Measurements from ENCODE around the gene ACCSL. TPM values are rescaled to one million over a fixed set of nuclear protein-coding genes. Genes with fewer than 3 reads are reported as not detected.
A peak's percentile ranks its signal among the peaks of the same experiment; 100 is the strongest.

The ACCSL gene
- total RNA-seq (2014; rRNA removed; shearing (Covaris generic)), result not detected in 2 replicates

DNA sequence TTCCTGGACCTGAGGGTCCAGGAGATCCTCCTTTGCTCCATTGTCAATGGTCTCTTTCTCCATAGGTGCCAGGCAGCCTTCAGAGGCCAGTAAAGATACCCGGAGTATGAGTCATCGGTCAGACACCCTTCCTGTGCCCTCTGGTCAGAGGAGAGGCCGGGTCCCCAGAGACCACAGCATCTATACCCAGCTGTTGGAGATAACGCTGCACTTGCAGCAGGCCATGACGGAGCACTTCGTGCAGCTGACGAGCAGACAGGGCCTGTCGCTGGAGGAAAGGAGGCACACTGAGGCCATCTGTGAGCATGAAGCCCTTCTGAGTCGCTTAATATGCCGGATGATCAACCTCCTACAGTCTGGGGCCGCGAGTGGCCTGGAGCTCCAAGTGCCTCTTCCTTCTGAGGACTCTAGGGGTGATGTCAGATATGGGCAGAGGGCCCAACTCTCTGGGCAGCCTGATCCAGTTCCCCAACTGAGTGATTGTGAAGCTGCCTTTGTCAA lies at the start of gene ACCSL:
TSS of gene ACCSL (plus strand) at position 51 of the 501 bp plus-strand sequence. CDS start at position 107, 56 bp downstream.
- no peak for DNase-seq (ENCODE audit: low spot score)

DNA sequence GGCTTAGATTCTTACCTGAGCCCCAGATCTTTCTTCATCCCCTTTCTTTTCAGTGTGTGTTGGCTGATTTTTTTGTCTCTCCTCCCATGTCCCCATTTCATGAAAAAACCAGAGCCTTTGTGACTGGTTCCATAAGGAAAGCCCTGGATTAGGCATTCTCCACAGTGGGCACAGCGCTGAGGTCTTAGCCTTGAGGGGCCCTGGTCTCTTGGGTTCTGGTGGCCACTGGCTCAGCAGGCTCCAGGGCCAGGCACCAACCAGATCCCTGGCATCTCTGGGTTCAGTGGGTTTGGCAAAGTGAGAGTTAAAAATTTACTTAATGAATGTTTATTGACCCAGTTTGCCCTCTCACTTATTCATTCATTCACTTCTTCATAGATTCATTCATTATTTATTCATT lies 49.5 kb upstream of the ACCSL start:
- no peak for DNase-seq (ENCODE audit: low spot score)

DNA sequence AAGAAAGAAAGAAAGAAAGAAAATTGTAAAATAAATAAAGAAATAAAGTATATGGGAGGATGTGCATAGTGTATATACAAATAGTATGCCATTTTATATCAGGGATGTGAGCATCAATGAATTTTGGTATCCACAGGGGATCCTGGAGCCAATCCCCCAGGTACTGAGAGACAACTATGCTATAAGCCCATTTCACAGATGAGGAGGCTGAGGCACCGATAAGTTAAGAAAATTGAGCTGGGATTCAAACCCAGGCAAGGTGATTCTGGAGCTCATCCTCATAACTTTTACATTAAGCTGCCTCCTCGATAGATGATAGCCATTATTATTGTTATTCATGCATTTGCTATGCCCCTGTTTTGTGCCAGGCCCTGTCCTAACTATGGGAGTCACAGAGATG lies 47.0 kb upstream of the ACCSL start:
- no peak for DNase-seq (ENCODE audit: low spot score)

DNA sequence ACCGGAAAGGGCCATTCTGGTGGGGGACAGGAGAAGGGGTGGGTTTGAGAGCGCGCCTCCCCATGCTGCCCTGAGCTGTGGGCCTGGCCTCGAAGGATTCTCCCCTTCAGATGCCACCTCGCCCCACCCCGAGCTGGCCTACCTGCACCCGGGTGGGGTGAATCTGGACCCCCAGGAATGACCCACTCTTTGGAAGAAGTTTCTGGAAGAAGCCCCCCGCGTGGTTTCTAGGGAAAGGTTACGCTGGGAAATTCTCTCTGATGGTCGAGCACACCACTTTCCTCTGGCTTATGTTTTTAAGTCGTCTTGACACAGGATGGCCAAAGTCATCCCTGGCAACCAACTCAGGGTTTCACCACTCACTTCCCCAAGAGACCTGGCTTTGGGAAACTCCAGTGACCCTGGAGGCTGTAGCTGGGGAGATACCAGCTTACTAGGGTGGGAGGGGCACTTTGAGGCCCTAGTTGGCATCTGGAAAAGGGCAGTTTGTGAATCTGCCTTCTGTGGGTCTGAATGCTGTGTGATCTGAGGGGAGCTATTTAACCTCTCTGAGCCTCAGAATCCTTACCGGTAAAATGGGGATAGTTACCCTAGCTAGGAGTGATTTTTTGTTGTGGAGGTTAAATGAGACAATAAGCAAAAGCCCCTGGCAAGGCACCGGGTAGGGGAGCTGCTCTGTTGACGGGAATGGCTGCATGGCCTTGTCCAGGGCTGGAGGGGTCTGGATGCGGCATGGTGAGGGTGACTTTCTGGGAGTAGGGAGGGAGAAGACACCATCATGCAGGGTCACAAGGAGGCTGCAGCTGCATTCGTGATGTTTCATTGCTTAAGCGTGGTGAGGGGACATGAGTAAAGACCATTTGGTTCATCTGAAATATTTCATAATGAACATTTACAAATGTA lies 45.3 kb upstream of the ACCSL start:
- no peak for DNase-seq (ENCODE audit: low spot score)

DNA sequence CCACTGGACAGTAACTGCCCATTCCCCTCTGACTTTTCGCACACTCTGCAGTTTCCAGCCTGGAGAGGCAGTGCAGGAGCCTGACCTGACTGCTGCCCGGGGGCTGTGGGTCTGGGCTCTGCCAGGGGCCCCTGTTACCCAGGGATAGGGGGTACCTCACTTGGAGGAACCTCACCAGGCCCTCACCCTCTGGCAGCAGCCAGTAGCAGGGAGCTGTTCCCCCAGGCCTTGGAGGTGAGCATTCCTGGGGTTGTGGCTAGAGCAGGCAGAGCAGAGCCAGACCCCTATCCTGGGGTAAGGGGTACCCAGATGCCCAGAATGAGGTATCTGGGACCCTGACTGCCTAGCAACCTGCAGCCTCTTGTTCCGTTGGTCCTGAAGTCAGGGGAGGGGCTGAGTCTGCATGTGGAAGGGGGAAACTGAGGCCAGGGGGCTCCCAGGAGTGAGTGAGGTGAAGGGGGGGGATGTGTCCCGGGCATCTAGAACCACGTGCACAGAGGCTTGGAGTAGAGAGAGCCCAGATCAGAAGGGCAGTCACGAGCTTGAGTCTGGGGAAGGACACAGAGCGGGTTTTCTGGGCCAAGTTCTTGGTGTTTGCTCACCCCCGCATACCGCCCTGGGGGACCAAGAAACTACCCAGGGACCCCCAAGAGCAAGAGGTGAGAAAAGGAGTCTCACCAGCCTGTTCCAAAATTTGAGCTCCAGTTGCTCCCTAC lies 43.9 kb upstream of the ACCSL start:
- DNase-seq (ENCODE audit: low spot score), result no peak

DNA sequence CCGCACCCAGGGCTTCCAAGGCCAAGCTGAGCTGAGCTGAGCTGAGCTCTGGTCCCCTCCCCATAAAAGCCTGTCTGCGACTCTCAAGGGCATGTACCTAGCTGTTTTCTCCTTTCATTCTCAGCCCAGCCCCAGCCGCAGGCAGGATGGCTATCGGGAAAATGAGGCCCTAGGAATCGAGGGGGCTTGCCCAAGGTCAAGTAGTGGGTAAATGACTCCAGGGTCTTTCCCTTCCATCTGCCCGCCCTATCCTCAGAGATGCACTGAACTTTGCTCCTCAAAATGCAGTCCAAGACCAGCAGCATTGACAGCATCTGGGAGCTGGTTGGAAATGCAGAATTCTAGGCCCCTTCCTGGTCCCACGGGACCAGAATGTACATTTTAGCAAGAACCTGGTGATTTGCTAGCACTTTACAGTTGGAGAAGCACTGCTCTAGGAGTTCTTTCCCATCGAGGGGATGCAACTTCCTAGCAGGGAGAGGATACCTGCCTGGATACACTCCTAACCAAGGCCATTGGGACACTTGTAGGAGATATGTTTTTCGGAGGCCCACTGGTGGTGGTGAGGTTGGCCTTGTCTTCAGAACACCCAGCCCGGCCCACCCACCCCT lies 43.2 kb upstream of the ACCSL start:
- DNase-seq (ENCODE audit: low spot score), result no peak

DNA sequence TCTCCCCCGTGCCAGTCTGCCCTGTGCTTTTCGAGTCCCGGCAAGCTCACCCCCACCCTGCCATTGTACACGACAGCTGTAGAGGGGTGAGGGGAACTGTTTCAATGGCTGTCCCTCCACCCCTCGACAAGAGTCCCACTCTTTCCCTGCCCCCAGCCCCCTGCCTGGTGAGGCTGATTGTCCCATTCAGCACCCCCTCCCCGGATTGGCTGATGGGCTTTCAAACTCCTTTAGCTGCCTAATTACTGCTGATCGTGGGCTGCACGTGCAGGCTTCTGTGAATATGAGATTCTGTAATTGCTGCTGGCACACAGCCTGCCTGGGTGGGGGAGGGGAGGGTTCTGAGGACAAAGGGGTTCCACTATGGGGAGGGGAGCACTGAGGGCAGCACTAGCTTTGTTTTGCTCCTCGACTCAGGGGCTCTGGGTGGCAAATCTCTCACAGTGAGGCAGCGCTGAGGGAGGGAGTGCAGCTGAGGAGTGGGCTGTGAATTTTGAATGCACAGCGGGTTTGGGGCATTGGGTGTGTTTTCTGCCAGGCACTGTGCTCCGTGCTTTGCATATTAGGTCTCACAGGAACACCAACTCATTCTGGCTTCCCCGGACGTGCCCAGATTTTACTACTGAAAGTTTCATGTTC lies 42.6 kb upstream of the ACCSL start:
- no peak for DNase-seq (ENCODE audit: low spot score)

DNA sequence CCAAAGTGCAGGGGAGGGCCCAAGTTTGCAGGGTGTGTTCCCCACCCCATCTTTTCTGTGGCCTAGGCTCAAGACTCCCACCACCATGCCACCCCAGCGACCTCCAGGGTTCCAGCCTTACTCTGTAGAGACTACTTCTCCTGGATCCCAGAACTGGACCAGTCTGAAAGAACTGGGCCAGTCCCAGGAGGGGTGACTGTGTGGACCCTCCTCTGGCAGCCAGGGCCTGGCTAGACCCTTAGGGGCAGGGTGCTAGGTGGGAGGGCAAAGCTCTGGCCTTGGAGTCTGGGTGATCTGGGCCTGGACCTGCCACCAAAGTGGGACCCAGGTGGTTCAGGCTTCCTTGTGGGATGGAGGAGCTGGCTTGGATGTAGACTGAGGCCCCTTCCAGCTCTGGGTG lies 41.8 kb upstream of the ACCSL start:
- DNase-seq (ENCODE audit: low spot score), result no peak

DNA sequence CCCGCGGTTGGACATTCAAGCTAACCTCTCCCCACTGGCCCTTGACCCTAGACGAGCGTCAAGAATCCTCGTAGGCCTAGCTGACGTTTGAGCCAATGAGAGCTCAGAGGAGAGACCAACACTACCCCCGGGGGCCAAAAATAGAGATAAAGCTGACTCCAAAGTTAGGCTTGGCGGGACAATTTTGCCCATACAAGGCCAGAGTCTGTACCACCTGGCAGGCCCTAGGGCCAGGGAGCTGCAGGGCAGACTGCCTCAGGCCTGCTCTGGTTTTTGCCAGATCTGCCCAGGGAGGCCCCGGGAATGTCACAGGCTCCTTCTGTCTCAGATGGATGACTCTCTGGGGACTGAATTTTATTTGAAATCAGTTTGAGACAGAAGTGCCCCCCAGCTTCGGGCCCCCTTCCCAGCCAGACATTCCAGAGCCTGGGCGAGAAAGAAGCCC lies 40.8 kb upstream of the ACCSL start:
- no peak for DNase-seq (ENCODE audit: low spot score)

DNA sequence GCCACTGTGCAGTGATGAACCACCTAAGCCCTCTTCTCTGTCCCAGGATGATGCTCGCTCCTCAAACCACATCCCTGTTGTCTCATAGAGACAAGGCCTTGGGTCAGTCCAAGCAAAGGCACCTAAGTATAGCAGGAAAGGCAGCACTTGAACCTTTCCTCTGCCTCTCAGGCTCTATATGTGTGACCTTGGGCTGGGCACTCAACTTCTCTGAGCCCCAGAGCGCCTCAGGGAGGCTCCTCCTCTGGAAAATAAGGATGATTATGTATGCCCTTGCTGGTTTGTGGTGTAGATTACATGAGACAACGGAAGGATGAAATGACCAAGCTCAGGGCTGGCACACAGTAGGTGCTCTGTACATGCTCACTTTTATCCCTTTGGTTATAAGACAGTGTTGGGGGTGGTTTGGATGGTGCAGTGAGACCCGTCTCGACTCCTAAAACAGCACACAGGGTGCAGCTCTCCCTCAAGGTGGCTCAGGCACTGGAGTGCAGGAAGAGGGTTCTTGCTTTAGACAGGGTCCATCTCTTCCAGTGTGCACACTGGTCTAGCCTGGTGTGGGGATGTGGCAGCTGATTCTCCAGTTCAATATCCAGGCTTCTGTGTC lies 40.2 kb upstream of the ACCSL start:
- DNase-seq (ENCODE audit: low spot score), result no peak

DNA sequence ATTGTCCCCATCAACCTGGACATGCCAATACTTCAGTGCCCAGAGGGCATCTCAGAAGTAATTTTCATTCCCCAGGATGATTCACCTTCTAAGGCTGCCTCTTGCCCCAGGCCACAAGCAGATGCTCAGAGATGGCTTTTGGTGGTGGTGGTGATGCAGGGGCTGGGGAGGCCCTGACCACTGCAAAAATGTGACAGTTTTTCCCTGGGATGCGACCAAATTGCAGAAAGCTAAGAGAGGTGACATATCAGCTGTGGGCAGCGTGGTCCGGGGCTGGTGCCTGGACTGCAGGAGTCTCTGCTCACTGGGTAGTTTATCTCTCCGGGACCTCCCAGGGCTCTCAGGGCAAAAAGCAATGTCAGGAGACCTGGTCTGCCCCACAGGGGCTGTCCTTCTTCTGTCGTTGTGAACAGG lies 39.7 kb upstream of the ACCSL start:
- DNase-seq (ENCODE audit: low spot score), result no peak

DNA sequence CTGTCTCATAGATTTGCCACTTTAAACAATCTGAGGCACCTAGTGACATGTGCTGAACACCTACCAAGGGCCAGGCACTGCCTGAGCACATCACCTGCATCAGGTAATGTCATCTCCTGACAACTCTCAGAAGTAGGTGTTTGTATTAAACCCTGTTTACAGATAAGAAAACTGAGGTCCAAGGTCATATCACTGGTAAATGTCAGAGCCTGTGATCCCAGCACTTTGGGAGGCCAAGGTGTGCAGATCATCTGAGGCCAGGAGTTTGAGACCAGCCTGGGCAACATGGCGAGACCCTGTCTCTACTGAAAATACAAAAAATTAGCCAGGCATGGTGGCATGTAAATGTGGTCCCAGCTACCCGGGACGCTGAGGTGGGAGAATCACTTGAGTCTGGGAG lies 39.1 kb upstream of the ACCSL start:
- no peak for DNase-seq (ENCODE audit: low spot score)

DNA sequence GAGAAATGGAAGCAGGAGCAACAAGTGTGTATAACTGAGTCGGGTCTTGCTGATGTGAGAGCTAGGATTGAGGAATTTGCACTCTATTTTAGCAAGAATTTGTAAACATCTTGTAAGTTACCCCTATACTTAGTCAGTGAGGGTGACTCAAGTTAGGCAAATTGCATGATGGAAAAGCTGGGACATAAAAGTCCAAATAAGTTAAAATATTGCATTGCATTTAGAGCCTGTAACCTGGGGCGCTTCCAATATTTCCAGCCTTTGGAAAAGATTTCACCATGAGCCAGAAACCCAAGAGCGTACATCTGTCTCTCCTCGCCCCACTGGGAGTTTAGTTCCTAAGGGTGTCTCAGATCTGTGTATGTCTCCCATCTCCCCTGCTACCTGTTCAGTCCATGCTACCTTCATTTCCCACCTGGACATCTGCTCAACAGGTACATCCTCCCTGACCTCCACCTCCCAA lies 37.0 kb upstream of the ACCSL start:
- DNase-seq (ENCODE audit: low spot score), result no peak

DNA sequence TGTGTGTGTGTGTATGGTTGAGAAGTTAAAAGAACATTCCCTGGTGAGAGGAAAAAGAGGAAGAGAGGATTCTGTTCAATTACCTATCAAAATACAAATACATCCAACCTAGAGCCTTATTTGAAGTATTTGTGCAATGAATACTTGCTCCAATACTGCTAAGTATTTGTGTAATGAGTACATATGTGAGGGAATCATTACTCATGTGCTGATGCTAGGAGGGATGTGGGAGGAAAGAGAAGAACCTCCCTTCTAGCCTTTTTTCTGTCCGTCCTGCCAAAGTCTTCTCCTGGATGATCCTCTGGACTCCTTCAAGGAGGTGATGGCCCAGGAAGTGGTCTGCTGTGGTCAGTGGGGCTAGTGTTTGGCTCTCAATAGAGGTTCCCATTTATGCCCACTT lies 36.0 kb upstream of the ACCSL start:
- no peak for DNase-seq (ENCODE audit: low spot score)

DNA sequence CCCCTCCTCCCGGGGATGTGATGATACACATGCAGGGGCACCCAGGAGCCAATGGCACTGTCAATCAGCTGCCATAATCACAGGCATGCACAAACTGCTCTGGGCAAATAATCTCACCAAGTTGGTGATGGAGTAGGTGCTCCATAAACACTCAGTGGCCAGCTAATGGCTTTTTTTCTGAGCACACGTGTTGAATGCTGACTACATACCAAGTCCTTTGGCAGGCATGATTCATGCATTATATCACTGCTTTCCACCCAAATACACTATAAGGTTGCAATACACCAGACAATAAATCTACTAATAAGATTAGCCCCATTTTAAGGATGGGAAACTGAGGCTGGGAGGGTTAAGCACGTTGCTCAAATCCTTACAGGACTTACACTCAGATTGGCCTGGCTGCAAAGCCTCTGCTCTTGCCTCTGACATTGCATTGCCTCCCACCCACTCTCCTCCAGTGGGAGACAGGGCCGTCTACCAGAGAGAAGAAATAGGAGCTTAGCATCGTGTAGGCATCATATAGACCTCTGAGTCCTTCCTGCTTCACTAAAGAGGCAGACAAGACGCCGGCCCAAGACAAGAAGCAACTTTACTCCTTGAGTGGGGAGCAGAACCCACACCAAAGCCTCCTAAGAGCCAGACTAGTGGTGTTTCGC lies 32.7 kb upstream of the ACCSL start:
- DNase-seq (ENCODE audit: low spot score), result no peak

DNA sequence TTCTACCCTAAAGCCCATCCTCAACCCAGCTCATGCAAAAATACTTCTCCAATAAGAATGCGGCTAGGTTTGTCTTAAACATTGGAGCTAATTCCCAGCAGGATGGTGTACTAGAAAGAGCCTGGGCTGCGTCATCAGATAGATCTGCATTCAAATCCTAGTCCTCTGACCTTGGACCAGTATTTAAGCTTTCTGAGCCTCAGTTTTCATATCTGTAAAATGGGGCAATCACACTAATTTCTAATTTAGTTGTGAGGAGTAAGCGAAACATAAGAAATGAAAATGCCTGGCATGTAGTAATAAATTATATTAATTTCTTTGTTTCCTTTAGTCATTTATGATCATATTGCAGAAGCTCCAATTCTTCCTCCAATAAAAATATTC lies 32.2 kb upstream of the ACCSL start:
- no peak for DNase-seq (ENCODE audit: low spot score)

DNA sequence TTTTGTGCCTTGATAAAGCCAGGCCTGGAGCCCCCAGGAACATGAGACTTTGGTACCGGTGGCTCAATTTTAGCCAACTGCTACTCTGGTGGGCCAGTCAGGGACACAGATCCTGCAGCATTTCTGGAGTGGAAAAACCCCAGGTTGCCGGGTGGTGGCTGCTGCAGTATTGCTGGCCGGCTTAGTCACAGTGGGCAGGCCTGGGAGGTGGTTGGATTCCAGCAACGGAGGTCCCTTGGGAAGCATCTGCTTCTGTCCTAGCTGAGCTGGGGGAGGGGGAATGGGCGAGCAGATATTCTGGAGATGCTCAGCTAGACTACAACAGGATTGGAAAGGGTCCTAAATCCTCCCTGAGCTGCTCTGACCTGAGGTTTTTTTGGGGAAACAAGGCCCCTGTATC lies 31.6 kb upstream of the ACCSL start:
- peak; percentile 53 for DNase-seq (ENCODE audit: low spot score)

DNA sequence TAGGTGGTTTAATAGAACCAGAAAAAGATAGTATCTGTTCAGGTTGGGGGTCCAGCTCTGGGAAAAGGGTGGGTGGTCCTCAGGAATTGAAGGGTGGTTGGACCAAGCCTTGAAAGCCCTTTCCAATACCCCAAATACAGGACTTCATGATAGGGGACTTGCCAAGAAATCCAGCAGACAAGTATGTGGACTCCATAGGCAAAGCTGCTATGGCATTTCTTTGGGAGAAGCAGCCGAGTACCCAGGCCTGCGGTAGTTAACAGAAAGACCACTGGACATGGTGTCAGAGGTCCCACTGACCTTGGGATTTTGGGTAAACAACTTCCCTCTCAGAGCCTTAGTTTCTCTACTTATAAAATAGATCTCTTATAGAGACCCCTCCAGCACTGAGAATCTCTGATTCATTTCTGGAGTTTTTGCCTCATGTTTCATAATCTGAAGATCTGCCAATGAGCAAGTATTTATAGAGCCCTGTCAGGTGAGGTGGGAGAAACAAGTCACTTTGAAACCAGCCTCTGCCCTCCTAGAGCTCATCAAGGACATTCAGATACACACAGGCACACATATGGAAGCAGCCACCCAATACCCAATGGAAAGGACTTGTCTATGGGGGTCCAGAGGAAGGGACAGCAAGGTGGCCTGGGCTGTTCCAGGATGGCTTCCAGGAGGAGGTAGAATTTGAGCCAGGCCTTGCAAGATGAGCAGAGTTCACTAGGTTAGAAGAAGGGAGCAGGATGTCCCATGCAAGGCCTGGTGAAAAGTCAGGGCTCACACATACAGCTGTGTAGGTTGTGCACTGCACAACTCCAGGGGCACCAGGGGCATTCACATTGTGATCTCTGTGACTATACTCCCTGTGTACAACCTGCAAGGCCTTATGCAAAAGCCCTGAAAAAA lies 31.0 kb upstream of the ACCSL start:
- DNase-seq (ENCODE audit: low spot score), result no peak

DNA sequence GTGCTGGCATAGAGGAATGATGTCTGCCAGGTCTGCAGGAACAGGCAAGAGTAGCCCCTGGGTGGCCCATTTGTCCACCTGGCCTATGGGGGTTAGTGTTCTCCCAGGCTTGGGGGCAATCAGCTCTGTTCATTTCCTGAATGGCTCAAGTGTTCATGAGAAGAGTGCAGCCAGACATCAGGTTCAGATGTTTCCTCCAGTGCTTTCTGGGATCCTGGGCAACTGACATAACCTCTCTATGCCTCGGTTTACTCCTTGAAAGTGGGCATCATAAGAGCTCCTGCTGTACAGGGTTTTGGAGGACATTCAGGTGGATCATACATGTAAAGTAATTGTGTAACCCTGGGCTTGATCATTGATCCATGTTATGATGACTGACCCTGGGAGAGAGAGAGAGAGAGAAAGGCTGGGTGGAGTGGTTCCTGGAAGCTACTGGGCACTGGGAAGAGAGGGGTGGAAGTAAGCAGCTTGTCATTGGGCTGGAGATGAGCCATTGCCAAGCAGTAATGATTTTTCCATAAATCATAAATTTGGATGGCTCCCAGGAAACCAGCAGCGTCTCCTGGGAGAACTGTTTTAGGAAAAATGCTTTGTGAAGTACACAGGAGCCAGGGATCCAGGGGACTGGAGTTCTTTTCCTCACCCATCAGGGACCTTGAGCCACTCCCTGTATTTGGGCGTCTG lies 30.2 kb upstream of the ACCSL start:
- DNase-seq (ENCODE audit: low spot score), result no peak
